GM19043 (cell line): ENCODE data around the gene OR10AD1.
"Not testable (repeated sequence)": the region's sequence is repeated elsewhere in the genome, so short reads cannot be mapped to it uniquely, and the experiment has no call there.

Experiments used
- ATAC-seq: cut with Tn5 transposase; IDR thresholded peaks from one replicate; pipeline ENCODE4 v1.9.1; 2021; ENCODE audit warnings: low read depth; ENCODE audit not compliant: unreplicated experiment

Gene OR10AD1

DNA sequence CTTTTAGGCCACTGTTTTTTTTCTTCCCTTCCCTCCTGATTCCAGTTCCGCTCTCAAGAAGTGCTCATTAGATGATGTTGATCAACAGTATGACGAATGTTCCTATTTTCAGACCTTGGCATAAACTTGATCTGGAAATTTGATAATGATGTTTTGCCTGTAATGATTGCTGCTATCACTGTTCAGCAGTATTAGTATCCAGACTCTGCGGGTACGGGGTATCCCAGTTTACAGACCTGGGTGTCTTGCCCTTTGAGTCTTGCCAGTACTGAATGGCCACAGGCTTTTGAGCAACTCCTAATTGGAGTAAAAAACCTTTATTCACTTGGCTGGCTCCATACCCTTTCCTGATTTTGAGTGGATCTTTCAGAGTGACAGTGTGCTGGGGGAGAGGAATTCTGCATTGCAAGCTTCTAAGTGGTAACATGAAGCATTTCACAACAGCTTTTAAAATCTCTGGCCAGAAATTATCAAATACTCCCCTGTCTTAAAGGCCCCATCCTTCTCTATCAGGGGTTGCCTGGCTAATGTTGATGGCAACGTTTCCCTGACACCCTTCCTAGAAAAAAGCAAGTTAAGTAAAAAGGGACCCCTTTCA is 39.8 kb downstream of the OR10AD1 start:
- no peak for ATAC-seq

DNA sequence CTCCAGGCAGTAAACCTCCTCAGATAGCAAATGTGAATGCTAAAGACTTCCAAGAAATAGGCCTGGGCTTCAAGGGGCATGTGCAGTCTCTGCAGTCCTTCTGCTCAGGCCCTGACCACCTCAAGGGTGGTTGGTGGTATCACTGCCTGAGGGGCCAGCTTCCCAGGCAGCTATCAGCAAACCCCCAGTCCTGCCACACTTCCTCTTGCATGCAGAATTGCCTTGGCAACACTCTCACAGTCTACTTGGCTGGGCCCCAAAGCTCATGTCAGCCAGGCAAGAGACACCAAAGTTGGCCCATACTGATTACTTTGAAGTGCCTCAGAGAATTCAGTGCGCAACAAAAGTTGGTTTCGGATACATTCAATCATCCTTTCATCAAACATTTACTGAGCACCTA is 42.3 kb downstream of the OR10AD1 start:
- ATAC-seq = no peak

DNA sequence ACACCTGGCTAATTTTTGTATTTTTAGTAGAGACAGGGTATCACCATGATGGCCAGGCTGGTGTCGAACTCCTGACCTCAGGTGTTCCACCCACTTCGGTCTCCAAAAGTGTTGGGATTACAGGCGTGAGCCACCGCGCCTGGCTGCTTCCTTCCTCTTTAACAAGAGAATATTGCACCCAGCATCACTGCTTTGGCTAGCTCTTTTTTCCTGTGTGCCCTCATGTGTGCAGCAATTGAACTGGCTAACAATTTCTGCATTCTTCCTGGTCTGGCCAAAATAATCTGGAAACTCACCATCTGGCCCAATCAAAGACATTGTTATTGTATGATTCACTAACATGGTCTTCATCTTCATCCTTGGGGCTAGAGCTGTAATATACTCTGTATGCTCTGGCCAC is 43.0 kb downstream of the OR10AD1 start:
- ATAC-seq = no peak

DNA sequence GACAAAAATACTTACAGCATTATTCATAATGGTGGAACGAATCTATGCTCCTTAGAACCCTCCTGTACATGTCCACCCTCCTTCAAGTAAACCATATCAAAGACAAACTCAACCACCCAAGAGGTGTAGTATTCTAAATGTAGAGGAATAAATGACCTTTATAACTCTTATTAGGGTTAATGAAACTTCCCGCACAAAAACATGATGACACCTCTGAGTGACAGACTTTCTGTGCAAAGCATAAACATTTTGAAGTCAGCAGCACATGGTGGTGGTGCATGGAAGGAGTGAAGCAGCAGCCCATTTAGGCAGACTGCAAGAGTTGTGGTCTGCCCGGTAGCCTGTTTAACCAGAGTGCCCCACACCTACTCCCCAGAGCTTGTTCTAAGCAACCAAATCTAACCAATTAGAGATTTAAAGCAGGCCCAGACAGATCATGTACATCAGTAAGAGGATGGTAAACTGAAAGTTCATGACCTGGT is 45.2 kb downstream of the OR10AD1 start:
- no peak for ATAC-seq

DNA sequence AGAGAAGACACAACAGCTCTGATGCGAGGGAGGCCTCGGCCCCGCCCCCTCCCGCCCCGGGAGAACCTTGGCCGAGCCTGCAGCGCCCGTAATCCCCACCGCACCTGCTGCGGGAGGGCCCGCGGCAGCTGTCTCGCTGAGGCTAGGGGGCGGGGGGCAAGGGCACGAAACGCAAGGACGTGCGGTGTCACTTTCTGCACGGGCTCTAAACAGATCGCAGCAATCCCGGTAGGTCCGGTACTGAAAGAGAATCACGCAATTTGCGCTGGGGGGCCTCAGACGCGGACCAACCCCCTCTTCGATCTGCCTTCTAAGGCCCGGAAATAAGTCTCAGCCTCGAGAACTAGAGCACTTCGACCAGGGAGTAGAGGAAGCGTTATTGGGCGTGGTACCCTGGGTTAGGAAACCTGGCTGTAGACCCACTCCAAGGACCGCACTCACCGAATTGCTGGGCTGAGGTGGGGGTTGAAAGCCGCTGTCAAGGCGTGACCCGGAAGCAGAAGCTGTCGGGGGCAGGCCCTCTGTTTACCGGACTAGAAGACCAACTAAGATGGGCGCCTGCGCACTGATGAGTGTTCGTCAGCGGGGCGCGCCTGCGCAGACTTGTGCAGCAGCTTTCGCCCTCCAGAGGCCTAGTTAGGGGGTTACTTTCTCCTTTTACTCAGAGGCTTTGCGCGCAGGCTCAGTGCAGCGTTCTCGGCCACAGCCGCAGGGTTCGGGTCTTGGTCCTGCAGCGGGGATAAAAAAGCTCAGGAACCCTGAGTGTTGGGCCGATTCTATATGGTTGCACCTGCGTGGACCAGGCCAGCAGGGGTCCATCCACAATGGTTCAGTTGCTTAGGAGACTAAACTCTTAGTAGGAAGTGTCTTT is 45.8 kb downstream of the OR10AD1 start, which contains the start of gene ASB8:
TSS of gene ASB8 (minus strand) at position 498 of the 871 bp plus-strand sequence. CDS start 4,019 bp downstream, outside the sequence.
- peak; percentile 92 for ATAC-seq

DNA sequence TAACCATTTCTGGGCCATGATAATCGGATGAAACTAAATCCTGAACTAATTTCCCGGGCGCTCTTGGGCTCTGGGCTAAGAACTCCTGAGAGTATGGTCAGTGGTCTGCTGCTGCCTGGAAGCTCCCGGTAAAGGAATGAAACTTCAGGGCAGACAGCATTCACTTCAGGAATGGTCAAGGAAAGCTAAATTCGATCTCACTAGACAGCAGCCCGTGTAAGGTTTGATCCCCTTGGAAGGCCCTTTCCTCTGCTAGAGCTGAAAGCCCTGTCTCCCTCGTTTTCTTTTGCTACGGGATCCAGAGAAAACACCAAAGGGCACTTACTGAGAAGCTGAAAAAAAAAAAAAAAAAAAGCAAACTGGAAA is 46.5 kb downstream of the OR10AD1 start:
- no peak for ATAC-seq

DNA sequence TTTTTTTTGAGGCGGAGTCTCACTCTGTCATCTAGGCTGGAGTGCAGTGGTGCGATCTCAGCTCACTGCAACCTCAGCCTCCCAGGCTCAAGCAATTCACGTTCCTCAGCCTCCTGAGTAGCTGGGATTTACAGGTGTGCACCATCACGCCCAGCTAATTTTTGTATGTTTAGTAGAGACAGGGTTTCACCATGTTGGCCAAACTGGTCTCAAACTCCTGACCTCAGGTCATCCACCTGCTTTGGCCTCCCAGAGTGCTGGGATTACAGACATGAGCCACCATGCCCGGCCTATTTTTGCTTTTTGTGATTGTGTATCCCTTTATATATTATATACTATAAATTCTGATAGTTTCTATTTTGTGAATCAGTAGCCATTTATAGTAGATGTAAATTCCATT is 47.3 kb downstream of the OR10AD1 start:
- not testable (repeated sequence) for ATAC-seq
